Measurements from ENCODE around the gene SUZ12.
"Not testable (repeated sequence)": the region's sequence is repeated elsewhere in the genome, so short reads cannot be mapped to it uniquely, and the experiment has no call there.

- TF ChIP-seq POLR2A, CTCF, EP300, POLR2AphosphoS5 (IDR thresholded peaks at IDR 0.05): not testable (repeated sequence)
Observed at GRCh38 chr17:32041306-32041875, 104.6 kb downstream of the SUZ12 start.
